WTC11 (cell line): ENCODE measurements around the gene WDR87. TPM values are rescaled to one million over a fixed set of nuclear protein-coding genes. Genes with fewer than 3 reads are reported as not detected.

Experiments used
- ATAC-seq: fragments of 200-7000 bp; cut with Tn5 transposase; 2 replicates; pipeline ENCODE4 v1.10.0; 2021; ENCODE audit warnings: mild to moderate bottlenecking, moderate library complexity
- CTCF ChIA-PET: fragments of 300-600 bp; sonication (Branson Sonifier 250); formaldehyde crosslinking; loops from one replicate; lab custom pipeline; 2021; ENCODE audit warnings: antibody characterized with exemption; lab: Charles Lee
- POLR2A ChIA-PET: fragments of 350-600 bp; sonication (Branson Sonifier 250); formaldehyde crosslinking; loops from one replicate; lab custom pipeline; 2021; ENCODE audit warnings: antibody characterized with exemption; lab: Charles Lee
- DNase-seq: peaks from one replicate; pipeline ENCODE4 v3.0.0; 2021; ENCODE audit warnings: low spot score
- H3K27ac Mint-ChIP-seq: 2 replicates; pipeline ENCODE4 v1.8.0; 2021; ENCODE audit warnings: mixed read lengths
- H3K27me3 Mint-ChIP-seq: 2 replicates; pipeline ENCODE4 v1.8.0; 2021; ENCODE audit warnings: low read depth, mild to moderate bottlenecking, moderate library complexity, mixed read lengths
- H3K36me3 Mint-ChIP-seq: 2 replicates; pipeline ENCODE4 v1.8.0; 2021; ENCODE audit warnings: mixed read lengths
- H3K4me1 Mint-ChIP-seq: 2 replicates; pipeline ENCODE4 v1.8.0; 2022; ENCODE audit warnings: mixed read lengths
- H3K4me3 Mint-ChIP-seq: 2 replicates; pipeline ENCODE4 v1.8.0; 2021; ENCODE audit warnings: mild to moderate bottlenecking, moderate library complexity, mixed read lengths
- H3K9me3 Mint-ChIP-seq: 2 replicates; pipeline ENCODE4 v1.8.0; 2021; ENCODE audit warnings: mixed read lengths
- ARID4B ChIP-seq: sonication (generic); formaldehyde crosslinking; IDR thresholded peaks from 2 replicates; pipeline ENCODE4 v1.8.0; 2023; ENCODE audit warnings: missing genetic modification reagents, mild to moderate bottlenecking, borderline replicate concordance
- ATF3 ChIP-seq: sonication (generic); formaldehyde crosslinking; conservative IDR thresholded peaks from 2 replicates; pipeline ENCODE4 v1.8.1; 2022; ENCODE audit warnings: mild to moderate bottlenecking, missing genetic modification reagents
- CREM ChIP-seq: sonication (generic); formaldehyde crosslinking; IDR thresholded peaks from 2 replicates; pipeline ENCODE4 v1.8.1; 2022; ENCODE audit warnings: mild to moderate bottlenecking, missing genetic modification reagents, moderate library complexity
- E2F4 ChIP-seq: sonication (generic); formaldehyde crosslinking; IDR thresholded peaks from 2 replicates; pipeline ENCODE4 v1.8.1; 2022; ENCODE audit warnings: low read depth, mild to moderate bottlenecking, moderate library complexity, missing genetic modification reagents, borderline replicate concordance
- EMX1 ChIP-seq: fragments of 250-450 bp; sonication (Bioruptor Pico); IDR thresholded peaks from 2 replicates; pipeline ENCODE4 v1.8.0; 2021; ENCODE audit warnings: mild to moderate bottlenecking
- FOXK1 ChIP-seq: sonication (generic); formaldehyde crosslinking; IDR thresholded peaks from 2 replicates; pipeline ENCODE4 v1.8.0; 2022; ENCODE audit warnings: mild to moderate bottlenecking, moderate library complexity, missing genetic modification reagents
- MYBL2 ChIP-seq: sonication (generic); formaldehyde crosslinking; IDR thresholded peaks from 2 replicates; pipeline ENCODE4 v1.8.1; 2023; ENCODE audit warnings: mild to moderate bottlenecking, moderate library complexity, missing genetic modification reagents
- NFATC4 ChIP-seq: fragments of 250-450 bp; sonication (Bioruptor Pico); IDR thresholded peaks from 2 replicates; pipeline ENCODE4 v1.9.0; 2021; ENCODE audit warnings: mild to moderate bottlenecking
- RELA ChIP-seq: sonication (generic); formaldehyde crosslinking; IDR thresholded peaks from 2 replicates; pipeline ENCODE4 v1.8.1; 2022; ENCODE audit warnings: missing genetic modification reagents, mild to moderate bottlenecking, borderline replicate concordance
- TP53 ChIP-seq: sonication (generic); formaldehyde crosslinking; IDR thresholded peaks from 2 replicates; pipeline ENCODE4 v1.8.1; 2023; ENCODE audit warnings: mild to moderate bottlenecking, missing genetic modification reagents
- ZMAT4 ChIP-seq: fragments of 250-450 bp; sonication (Bioruptor Pico); IDR thresholded peaks from 2 replicates; pipeline ENCODE4 v1.9.0; 2021; ENCODE audit warnings: mild to moderate bottlenecking
- ZNF138 ChIP-seq: sonication (generic); formaldehyde crosslinking; conservative IDR thresholded peaks from 2 replicates; pipeline ENCODE4 v1.8.1; 2022; ENCODE audit warnings: mild to moderate bottlenecking, moderate library complexity, missing genetic modification reagents
- ZNF532 ChIP-seq: fragments of 250-450 bp; sonication (Bioruptor Pico); IDR thresholded peaks from 2 replicates; pipeline ENCODE4 v1.9.0; 2021; ENCODE audit warnings: mild to moderate bottlenecking, borderline replicate concordance
- total RNA-seq: library from RNA; stranded (reverse); gene quantifications from 3 replicates; pipeline ENCODE4 v1.2.3, GENCODE V29; 2021

The WDR87 gene
- total RNA-seq, 1 experiment from 2014 or later = not detected

GRCh38 chr19:37905946-37906868, at the start of gene WDR87 (continued):
- TF ChIP-seq ZNF532 = no peak
- TF ChIP-seq, all 79 proteins: peak for 19

- ATAC-seq = no peak
- Mint-ChIP-seq H3K4me3 (no peak overlapping the region), H3K36me3 (peaks cover 6% of the 10 kb centered on the region; the same call in 1 of the 2 replicates), H3K9me3 (peaks cover 13% of the 10 kb centered on the region), H3K27ac (no peak overlapping the region), H3K27me3 (no peaks in the 10 kb centered on the region), H3K4me1 (peaks cover 33% of the 10 kb centered on the region)
- TF ChIP-seq MYBL2 = no peak
- TF ChIP-seq NFATC4 (CRISPR knock-in tag) = no peak
- TF ChIP-seq ZNF138 (CRISPR knock-in tag) = no peak
- TF ChIP-seq ZMAT4 = no peak
- TF ChIP-seq ARID4B (CRISPR knock-in tag) = no peak
- TF ChIP-seq RELA (CRISPR knock-in tag) = no peak
- TF ChIP-seq FOXK1 (CRISPR knock-in tag) = no peak
- TF ChIP-seq ATF3 (CRISPR knock-in tag) = no peak
- TF ChIP-seq TP53 = no peak
- no peak for TF ChIP-seq E2F4
- TF ChIP-seq EMX1 (CRISPR knock-in tag) = no peak
- no peak for TF ChIP-seq CREM (CRISPR knock-in tag)
- POLR2A ChIA-PET = no interaction called here
- CTCF ChIA-PET = no interaction called here
- no peak for DNase-seq
Observed at GRCh38 chr19:37955986-37956385, 49.6 kb upstream of the WDR87 start.
